ENCODE measurements around the gene C1orf141. TPM values are rescaled to one million over a fixed set of nuclear protein-coding genes. Genes with fewer than 3 reads are reported as not detected.

The C1orf141 gene
- total RNA-seq, 1 donor from 2014 or later, result not detected

DNA sequence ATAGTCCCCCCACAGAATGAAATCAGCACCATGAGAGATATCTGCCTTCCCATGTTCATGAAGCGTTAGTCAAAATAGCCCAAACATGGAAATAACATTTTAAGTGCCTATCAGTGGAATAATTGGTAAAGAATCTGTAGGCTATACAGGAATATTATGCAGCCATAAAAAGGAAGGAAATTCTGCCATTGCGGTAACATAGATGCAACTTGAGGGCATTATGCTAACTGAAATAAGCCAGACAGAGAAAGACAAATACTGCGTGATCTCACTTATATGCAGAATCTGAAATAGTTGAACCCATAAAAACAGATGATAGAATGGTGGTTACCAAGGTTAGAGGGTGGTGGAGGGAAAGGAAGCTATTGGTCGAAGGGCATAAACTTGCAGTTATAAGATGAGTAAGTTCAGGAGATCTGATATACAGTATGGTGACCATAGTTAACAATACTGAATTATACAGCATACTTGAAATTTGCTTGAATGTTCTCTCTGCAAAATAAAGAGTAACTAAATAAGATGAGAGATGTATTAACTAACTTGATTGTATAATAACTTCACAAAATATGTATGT lies 30.8 kb upstream of the C1orf141 start:
- Histone ChIP-seq H3K4me3 (no peak overlapping the region), H3K27ac (replicated peaks) (no peak overlapping the region), H3K9me3 (replicated peaks) (no peaks in the 10 kb centered on the region), H3K4me1 (peaks cover 8% of the 10 kb centered on the region), H3K36me3 (no peaks in the 10 kb centered on the region), H3K27me3 (ENCODE audit: low read depth) (no peaks in the 10 kb centered on the region)
- intact Hi-C loops (cut with micrococcal nuclease), result no loop called here
- no peak for DNase-seq
- TF ChIP-seq, protein P1, sequence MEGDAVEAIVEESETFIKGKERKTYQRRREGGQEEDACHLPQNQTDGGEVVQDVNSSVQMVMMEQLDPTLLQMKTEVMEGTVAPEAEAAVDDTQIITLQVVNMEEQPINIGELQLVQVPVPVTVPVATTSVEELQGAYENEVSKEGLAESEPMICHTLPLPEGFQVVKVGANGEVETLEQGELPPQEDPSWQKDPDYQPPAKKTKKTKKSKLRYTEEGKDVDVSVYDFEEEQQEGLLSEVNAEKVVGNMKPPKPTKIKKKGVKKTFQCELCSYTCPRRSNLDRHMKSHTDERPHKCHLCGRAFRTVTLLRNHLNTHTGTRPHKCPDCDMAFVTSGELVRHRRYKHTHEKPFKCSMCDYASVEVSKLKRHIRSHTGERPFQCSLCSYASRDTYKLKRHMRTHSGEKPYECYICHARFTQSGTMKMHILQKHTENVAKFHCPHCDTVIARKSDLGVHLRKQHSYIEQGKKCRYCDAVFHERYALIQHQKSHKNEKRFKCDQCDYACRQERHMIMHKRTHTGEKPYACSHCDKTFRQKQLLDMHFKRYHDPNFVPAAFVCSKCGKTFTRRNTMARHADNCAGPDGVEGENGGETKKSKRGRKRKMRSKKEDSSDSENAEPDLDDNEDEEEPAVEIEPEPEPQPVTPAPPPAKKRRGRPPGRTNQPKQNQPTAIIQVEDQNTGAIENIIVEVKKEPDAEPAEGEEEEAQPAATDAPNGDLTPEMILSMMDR (IDR thresholded peaks at IDR 0.05; ENCODE audit: borderline replicate concordance), result no peak

DNA sequence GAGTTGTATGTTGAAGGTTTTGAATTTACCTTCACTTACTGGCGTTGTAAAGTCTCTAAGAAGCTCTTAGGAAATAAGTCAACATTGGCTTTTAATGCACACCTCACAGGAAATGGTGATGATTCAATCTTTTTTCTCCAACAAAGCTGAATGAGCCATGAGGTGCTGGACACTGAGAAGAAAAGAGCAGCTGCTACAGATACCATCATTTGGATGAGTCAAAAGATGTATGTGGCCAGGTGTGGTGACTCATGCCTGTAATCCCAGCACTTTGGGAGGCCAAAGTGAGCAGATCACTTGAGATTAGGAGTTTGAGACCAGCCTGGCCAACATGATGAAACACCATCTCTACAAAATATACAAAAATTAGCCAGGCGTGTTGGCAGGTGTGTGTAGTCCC lies 28.2 kb upstream of the C1orf141 start:
- DNase-seq, result no peak
- intact Hi-C loops (cut with micrococcal nuclease), result no loop called here
- Histone ChIP-seq H3K4me3 (no peak overlapping the region), H3K36me3 (no peaks in the 10 kb centered on the region), H3K27ac (replicated peaks) (no peak overlapping the region), H3K9me3 (replicated peaks) (no peaks in the 10 kb centered on the region), H3K4me1 (peaks cover 7% of the 10 kb centered on the region), H3K27me3 (ENCODE audit: low read depth) (no peaks in the 10 kb centered on the region)
- TF ChIP-seq, protein P1 (IDR thresholded peaks at IDR 0.05; ENCODE audit: borderline replicate concordance), result no peak

DNA sequence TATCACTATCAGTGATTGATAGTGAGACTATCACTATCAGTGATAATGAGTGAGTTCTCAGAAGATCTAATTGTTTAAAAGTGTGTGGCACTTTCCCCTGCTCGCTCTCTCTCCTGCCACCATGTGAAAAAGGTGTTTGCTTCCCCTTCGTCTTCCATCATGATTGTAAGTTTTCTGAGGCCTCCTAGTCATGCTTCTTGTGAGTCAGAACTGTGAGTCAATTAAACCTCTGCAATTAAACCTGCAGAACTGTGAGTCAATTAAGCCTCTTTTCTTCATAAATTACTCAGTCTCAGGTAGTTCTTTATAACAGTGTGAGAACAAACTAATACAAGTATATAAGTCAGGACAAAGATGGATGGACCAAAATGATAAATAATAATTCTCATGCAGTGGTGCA lies 24.5 kb upstream of the C1orf141 start:
- Histone ChIP-seq H3K9me3 (replicated peaks) (peaks cover 7% of the 10 kb centered on the region), H3K27ac (replicated peaks) (no peak overlapping the region), H3K4me3 (no peak overlapping the region), H3K36me3 (no peaks in the 10 kb centered on the region), H3K4me1 (no peaks in the 10 kb centered on the region), H3K27me3 (ENCODE audit: low read depth) (peaks cover 13% of the 10 kb centered on the region)
- DNase-seq, result no peak
- intact Hi-C loops (cut with micrococcal nuclease), result no loop called here
- TF ChIP-seq, protein P1 (IDR thresholded peaks at IDR 0.05; ENCODE audit: borderline replicate concordance), result no peak

DNA sequence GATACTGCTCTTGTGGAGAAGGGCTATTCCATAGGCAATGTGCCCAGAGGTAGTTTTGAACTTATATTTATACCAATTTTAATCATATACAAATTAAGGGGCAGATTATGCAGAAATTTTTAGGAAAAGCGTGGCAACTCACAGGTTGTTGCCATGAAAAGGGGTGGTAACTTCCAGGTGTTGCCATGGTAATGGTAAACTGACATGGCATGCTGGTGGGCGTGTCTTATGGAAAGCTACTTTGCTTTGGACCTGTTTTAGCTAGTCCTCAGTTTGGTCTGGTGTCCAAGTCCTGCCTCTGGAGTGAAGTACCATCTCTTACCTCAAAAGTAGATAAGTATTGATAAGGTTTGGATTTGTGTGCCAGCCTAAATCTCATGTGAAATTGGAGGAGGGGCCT lies 23.6 kb upstream of the C1orf141 start:
- H3K27me3 ChIP-seq (ENCODE audit: low read depth), result peaks cover 13% of the 10 kb centered on the region
- H3K36me3 ChIP-seq, result no peaks in the 10 kb centered on the region
- TF ChIP-seq, protein P1 (IDR thresholded peaks at IDR 0.05; ENCODE audit: borderline replicate concordance), result no peak
- no peak overlapping the region for H3K27ac ChIP-seq (replicated peaks)
- intact Hi-C loops (cut with micrococcal nuclease), result no loop called here
- H3K4me1 ChIP-seq, result no peaks in the 10 kb centered on the region
- no peak for DNase-seq
- H3K9me3 ChIP-seq (replicated peaks), result peaks cover 7% of the 10 kb centered on the region
- H3K4me3 ChIP-seq, result no peak overlapping the region

DNA sequence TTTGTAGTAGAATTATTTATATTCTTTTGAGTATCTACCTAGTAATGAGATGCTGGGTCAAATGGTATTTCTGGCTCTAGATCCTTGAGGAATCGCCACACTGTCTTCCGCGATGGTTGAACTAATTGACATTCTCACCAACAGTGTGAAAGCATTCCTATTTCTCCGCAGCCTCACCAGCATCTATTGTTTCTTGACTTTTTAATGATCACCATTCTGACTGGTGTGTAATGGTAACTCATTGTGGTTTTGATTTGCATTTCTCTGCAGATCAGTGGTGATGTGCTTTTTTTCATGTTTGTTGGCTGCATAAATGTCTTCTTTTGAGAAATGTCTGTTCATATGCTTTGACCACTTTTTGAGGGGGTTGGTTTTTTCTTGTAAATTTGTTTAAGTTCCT lies 16.2 kb upstream of the C1orf141 start:
- intact Hi-C loops (cut with micrococcal nuclease), result no loop called here
- Histone ChIP-seq H3K27me3 (ENCODE audit: low read depth) (peaks cover 5% of the 10 kb centered on the region), H3K4me3 (no peak overlapping the region), H3K4me1 (peaks cover 10% of the 10 kb centered on the region), H3K27ac (replicated peaks) (no peak overlapping the region), H3K9me3 (replicated peaks) (peaks cover 7% of the 10 kb centered on the region), H3K36me3 (no peaks in the 10 kb centered on the region)
- TF ChIP-seq, protein P1 (IDR thresholded peaks at IDR 0.05; ENCODE audit: borderline replicate concordance), result no peak
- no peak for DNase-seq

Data from left ventricle myocardium inferior (tissue), 1 donor.